Measurements from ENCODE around the gene AHSG. TPM values are rescaled to one million over a fixed set of nuclear protein-coding genes. Genes with fewer than 3 reads are reported as not detected.

AHSG gene
- polyA plus RNA-seq, 1 donor (not counting 4 experiments of a cell fraction or from before 2014, with no cell fraction given) = 0.59 TPM

DNA sequence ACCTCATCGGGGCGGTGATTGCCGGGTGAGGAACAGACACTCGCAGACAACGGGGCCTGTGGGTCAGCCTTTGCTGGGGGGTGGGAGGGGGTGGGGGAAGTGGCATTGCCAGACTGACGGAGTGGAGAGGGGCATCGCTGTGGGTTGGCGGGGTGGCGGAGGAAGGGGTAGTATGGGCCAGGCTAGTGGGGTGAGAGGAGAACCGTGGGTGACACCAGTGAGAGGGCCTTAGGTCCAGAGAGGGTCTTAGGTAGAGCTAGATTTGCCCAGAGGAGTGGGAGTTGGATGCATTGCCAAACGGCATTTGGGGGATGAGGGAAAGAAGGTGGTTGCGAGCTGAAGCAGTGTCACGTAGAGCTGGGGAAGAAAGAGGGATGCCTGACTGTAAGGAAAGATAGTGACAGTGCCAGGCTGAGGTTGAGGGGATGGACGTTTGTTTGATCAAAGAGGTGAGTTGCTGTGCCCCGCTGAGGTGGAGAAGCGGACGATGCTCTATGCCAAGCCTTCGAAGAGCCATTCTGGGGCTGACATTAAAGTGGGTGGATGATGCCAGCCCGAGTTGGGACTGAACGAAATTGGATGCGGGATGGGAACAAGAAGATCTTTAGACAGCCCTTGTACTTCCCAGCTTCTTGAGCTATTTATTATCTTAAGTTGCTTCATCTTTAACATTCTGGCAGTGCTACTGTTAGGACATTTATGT, 41.8 kb upstream of the AHSG start:
- no peak for DNase-seq (ENCODE audit: low read depth, low spot score)
- peak overlapping the region; percentile 89 for H3K9ac ChIP-seq (ENCODE audit: control insufficient read depth, extremely low read depth, insufficient read depth, low read length)
- no peak for FAIRE-seq
- H3K9me1 ChIP-seq (ENCODE audit: control insufficient read depth, extremely low read depth, insufficient read depth, low read length) = no peaks in the 10 kb centered on the region
- dilution Hi-C loops (cut with MboI; ENCODE audit: extremely low pct_ligation_motif_present, low sequenced_read_pairs) = no loop called here
- peaks cover 47% of the 10 kb centered on the region for H3K79me2 ChIP-seq (ENCODE audit: control insufficient read depth, insufficient read depth, low read length)
- no peak for TF ChIP-seq CTCF (optimal IDR thresholded peaks at IDR 0.05 in 1 of 3, IDR thresholded peaks at IDR 0.05 in 1 of 3, conservative IDR thresholded peaks at IDR 0.05 in 1 of 3; ENCODE audit: extremely low read depth in 1 of 3, insufficient read depth in 2 of 3, low read length in 3 of 3)
- TF ChIP-seq EZH2 (IDR thresholded peaks at IDR 0.05; ENCODE audit: low read length) = no peak
- peak overlapping the region; percentile 66 to 78 (median 73) for H3K4me3 ChIP-seq (ENCODE audit: control insufficient read depth in 2 of 3, extremely low read depth in 1 of 3, insufficient read depth in 2 of 3, low read depth in 1 of 3, low read length in 3 of 3)
- H3K4me1 ChIP-seq (ENCODE audit: control insufficient read depth, extremely low read depth, insufficient read depth, low read length) = peaks cover 14% of the 10 kb centered on the region
- no peaks in the 10 kb centered on the region for H3K27me3 ChIP-seq (ENCODE audit: control insufficient read depth, extremely low read depth, insufficient read depth, low read length)
- H4K20me1 ChIP-seq (ENCODE audit: control insufficient read depth, extremely low read depth, insufficient read depth, low read length) = no peaks in the 10 kb centered on the region
- peaks cover 3 to 17% of the 10 kb centered on the region in 2 experiments for H3K36me3 ChIP-seq (ENCODE audit: control insufficient read depth in 2 of 2, extremely low read depth in 1 of 2, insufficient read depth in 2 of 2, low read length in 2 of 2)
- H3K4me2 ChIP-seq (ENCODE audit: control insufficient read depth, extremely low read depth, insufficient read depth, low read depth, low read length) = peak overlapping the region; percentile 93
- peak overlapping the region; percentile 87 for H3K27ac ChIP-seq (ENCODE audit: control insufficient read depth, insufficient read depth, low read length)
- peak overlapping the region; percentile 79 for H2AFZ ChIP-seq (ENCODE audit: control insufficient read depth, low read length)
- no peaks in the 10 kb centered on the region for H3K9me3 ChIP-seq (ENCODE audit: control insufficient read depth, low read depth, low read length)

- Histone ChIP-seq H3K4me1 (ENCODE audit: control insufficient read depth, extremely low read depth, insufficient read depth, low read length) (peaks cover 14% of the 10 kb centered on the region), H3K27ac (ENCODE audit: control insufficient read depth, insufficient read depth, low read length) (no peak overlapping the region), H3K9me1 (ENCODE audit: control insufficient read depth, extremely low read depth, insufficient read depth, low read length) (no peaks in the 10 kb centered on the region), H3K4me3 (ENCODE audit: control insufficient read depth in 2 of 3, extremely low read depth in 1 of 3, insufficient read depth in 2 of 3, low read depth in 1 of 3, low read length in 3 of 3) (peak overlapping the region; percentile 66 to 78 (median 73)), H3K9me3 (ENCODE audit: control insufficient read depth, low read depth, low read length) (no peaks in the 10 kb centered on the region), H3K27me3 (ENCODE audit: control insufficient read depth, extremely low read depth, insufficient read depth, low read length) (no peaks in the 10 kb centered on the region), H2AFZ (ENCODE audit: control insufficient read depth, low read length) (no peak overlapping the region), H3K4me2 (ENCODE audit: control insufficient read depth, extremely low read depth, insufficient read depth, low read depth, low read length) (peak overlapping the region; percentile 93), H3K36me3 (ENCODE audit: control insufficient read depth in 2 of 2, extremely low read depth in 1 of 2, insufficient read depth in 2 of 2, low read length in 2 of 2) (peaks cover 7 to 22% of the 10 kb centered on the region in 2 experiments), H3K79me2 (ENCODE audit: control insufficient read depth, insufficient read depth, low read length) (peaks cover 45% of the 10 kb centered on the region), H4K20me1 (ENCODE audit: control insufficient read depth, extremely low read depth, insufficient read depth, low read length) (no peaks in the 10 kb centered on the region), H3K9ac (ENCODE audit: control insufficient read depth, extremely low read depth, insufficient read depth, low read length) (peak overlapping the region; percentile 89)
- dilution Hi-C loops (cut with MboI; ENCODE audit: extremely low pct_ligation_motif_present, low sequenced_read_pairs) = no loop called here
- DNase-seq (ENCODE audit: low read depth, low spot score) = no peak
- no peak for TF ChIP-seq CTCF (optimal IDR thresholded peaks at IDR 0.05 in 1 of 3, IDR thresholded peaks at IDR 0.05 in 1 of 3, conservative IDR thresholded peaks at IDR 0.05 in 1 of 3; ENCODE audit: extremely low read depth in 1 of 3, insufficient read depth in 2 of 3, low read length in 3 of 3)
- no peak for TF ChIP-seq EZH2 (IDR thresholded peaks at IDR 0.05; ENCODE audit: low read length)
- FAIRE-seq = no peak
Observed at GRCh38 chr3:186571644-186572013, 41.2 kb upstream of the AHSG start.

Measured in keratinocyte (primary cell).